Activated CD8-positive, alpha-beta memory T cell treated with anti-CD3 and anti-CD28 coated beads, Interleukin-2, amount 50 U/mL, for 4 hours (primary cell): Measurements from ENCODE around the gene GFI1.

ENCODE experiments used
- DNase-seq: peaks from one replicate; pipeline ENCODE4 v3.0.0-alpha.2; 2020

Gene GFI1

DNA sequence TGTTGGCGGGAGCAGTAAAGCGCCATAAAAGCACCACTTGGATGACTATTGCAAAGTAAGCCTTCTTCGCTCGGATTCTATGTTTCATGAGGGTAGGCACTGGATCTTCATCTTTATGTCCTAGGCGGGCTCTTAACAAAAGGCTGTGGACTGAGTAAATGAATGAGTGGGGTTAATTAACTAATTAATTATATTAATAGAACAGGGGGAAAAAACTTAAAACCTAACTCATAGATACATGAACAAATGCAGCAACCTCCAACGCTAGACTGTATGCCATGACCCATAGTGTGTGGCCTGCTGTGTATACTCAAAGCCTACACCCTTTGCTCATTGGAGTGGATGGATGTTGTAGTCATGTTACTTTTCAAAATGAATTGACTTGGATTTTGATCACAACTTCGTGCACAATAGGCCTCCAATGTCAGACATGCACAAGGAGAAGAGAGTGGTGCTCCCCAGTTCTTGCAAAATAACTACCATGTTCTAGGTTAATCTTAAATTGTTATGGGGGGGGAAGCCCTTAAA, 417 bp upstream of the GFI1 start:
- DNase-seq: no peak

DNA sequence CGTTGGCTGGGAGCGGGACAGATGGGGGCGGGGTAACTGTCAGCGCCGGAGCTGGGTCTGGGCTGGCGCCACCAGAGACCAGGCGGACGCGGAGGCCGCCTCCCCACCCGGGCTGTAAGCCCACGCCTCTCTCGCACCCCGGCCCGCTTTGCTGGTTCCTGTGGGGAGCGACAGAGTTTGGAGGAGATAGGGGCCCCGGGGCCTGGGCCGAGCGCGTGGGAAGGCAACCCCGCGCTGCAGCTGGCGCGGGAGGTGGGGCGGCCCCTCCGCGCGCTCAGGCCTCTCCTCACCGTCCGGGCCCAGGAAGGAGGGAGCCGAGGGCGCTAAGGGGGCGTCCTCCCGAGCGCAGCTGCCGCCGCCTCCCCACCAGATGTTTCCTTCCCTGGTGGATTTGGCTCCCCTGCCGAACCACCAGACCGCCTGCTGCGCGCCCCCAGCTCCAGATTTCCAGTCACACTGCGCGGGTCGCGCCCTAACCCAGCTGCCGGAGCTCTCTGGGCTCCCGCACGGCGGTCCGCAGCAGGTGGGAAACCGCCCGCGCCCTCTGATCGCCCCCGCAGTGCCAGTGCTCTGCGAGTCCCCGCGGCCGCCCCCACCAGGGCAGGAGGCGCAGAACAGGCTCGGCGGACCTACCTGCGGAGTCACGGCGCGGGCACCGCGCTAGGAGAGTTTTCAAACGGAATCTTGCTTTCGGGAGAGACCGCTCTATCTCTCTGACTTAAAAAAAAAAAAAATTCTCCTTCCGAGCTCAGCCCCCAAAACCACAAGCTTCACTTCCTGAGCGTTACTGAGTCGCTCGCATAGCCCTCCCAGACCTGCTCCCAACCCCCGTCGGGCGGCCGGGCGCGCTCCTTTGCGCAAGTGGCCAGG, 1.1 kb downstream of the GFI1 start:
- peak; percentile 92 for DNase-seq

DNA sequence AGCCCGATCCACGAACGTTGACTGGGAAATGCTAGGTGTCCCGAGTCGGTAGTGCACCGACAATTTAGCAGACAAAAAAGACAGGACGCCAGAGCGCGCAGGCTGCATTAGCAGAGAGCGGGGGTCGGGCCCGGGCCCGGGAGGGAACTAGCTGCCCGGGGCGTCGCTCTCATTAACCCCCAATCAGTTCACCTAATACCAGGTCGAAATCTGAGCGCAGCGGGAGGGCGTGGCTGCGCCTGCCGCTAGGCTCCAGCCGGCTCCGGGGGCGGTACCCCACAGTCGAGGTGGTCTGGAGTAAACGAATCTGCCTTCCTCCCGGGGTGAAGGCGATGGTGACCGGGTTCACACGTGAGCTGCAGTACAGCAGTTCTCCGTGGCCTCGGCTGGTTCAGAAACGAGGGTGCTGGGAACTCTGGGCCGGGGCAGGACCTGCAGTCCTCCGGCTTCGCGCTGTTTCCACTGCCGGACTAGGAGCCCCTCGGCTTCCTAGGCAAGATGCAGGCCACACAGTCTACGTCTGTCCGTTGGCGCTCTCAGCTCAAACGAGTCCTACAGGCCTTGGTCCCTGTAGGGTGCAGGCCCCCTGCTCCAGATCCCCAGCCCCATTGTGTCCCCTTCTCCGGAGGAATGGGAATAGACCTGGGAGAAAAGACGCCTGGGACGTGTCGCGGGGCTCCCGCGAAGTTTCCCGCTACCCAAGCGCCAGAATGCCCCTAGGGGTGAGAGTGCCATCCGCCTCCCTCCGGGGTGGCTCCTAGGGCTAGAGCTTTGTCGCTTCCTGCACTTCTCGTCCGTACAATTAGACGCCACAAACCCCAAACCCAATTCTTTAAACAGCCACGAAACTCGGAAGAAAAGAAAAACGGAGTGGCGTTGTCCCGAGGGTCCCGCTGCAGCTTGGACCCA, 2.0 kb downstream of the GFI1 start:
- peak; percentile 85 for DNase-seq

DNA sequence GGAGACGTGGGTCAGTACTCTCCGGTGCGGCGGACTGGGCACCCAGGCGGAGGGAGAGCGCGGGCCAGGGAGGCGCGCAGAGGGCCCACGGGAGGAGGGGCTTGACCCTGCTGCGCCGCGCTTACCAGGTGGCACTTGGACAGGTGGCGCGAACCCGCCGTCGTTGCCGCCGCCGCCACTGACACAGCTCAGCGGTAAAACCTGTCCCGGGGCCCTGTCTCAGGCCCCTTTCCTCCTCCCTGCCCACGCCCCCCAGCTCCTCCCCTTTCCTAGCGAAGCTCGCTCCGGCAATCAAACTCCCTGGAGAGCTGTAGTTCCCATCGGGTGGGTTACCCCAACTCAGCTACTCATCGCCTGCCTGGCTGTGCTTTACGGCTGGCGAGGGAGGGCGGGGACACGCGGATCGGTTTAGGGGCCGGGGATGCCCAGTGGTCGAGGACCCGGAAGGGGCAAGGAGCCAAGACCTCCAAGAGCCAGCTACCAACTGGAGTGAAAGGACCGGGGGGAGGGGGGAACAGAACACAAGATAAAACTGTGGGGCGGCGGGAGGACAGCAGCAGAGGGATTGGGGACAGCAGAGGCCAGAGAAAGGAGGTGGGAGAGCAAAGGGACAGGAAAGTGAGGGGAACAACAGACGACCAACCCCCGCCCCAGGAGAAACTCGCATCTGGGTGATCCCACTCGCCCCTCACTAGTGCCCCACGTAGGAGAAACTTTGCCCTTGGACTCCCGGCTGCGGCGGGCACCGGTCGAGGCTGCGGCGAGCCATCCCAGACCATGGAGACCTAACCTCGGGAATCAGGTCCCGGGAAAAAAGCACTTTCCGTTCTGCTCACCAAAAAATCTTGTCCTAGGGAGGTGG, 2.9 kb downstream of the GFI1 start:
- peak; percentile 75 for DNase-seq

DNA sequence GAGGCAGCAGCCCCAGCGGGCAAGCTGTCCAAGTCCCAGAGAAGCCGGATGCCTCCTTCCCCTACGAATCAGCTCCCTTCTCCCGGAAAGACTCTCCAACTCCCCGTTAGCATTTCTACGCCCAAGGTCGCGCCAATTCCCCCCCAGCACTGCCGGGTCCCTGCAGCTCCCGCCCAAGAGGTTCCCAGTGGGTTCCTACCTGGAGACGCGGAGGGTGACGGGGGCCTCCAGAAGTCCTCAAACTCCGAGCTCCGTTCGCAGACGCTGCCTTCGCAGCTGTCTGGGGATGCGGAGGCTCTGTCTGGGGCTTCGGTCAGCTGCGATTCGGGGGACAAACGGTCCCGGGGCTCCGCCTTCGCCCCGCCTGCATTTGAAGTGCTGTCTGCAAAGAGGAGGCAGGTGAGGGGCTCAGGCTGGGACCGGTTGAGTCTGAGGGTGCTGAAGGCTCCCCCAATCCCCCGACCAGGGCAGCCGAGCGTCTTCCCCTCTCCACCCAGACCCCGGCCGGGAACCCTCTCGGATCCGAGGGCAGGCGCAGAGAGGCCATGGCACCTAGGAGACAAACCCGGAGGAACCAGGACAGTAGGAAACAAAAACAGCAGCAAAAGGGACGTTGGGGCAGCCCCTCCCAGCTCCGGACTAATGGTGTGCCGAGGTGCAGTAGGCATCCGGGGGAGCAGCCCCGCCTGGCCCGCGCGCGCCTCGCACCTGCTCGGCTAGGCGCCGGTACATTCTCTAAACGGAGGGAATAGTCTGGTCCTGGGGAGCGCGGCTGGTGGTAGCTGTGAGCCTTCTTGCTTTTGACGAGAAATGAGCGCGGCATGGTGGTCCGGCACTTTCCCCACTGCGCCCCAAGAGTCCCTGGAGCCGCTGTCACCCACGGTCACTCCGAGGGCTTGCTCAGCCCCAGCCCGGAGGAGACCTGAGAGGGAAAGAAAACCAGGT, 3.8 kb downstream of the GFI1 start:
- DNase-seq: peak; percentile 53

DNA sequence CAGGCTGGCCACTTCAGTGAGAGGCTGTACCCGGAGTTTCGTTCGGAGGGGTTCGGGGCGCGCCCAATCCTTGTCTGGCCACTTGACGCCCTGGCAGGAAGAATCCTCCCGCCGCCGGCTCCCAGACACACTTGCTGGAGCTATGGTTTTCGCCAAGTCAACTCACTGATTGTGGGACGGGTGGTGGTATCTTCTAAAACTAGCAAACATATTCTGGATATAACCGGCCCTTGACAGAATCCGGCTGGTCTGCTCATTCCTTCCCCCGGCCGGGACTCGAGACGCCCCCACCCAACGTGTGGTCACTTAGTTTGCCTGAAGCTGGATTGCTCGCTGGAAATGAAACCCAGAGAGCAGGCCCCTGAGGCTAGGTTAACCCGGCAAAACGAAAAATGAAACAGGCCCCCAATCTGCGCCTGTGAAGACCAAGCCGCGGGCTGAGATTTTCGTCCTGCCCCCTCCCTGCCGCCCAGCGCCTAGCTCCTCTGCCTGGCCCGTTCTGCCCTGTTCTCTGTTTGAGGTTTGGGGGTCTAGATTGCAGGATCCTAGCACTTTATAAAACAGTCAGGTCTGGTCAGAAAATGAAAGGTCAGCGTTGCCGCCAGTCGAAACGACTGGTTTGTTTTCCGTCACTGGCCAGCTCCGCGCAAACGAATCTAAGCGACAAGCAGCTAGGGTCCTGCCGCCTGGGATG, 4.6 kb downstream of the GFI1 start:
- DNase-seq: peak; percentile 23

DNA sequence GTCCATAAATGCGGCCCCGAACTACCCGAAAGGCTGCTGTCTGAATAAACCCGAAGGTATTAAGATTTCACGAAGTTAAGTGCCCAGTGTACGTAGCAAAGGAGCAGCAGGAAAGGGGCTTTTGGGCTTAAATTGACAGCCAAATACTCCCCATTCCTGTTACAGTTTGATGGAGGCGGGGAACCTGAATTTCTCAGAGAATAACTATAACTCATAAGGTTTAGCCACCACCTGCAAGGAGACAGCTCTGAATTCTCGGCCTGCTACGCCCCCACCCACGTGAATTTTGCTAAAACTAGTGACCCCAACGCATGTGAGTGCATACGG, 5.2 kb downstream of the GFI1 start:
- no peak for DNase-seq

DNA sequence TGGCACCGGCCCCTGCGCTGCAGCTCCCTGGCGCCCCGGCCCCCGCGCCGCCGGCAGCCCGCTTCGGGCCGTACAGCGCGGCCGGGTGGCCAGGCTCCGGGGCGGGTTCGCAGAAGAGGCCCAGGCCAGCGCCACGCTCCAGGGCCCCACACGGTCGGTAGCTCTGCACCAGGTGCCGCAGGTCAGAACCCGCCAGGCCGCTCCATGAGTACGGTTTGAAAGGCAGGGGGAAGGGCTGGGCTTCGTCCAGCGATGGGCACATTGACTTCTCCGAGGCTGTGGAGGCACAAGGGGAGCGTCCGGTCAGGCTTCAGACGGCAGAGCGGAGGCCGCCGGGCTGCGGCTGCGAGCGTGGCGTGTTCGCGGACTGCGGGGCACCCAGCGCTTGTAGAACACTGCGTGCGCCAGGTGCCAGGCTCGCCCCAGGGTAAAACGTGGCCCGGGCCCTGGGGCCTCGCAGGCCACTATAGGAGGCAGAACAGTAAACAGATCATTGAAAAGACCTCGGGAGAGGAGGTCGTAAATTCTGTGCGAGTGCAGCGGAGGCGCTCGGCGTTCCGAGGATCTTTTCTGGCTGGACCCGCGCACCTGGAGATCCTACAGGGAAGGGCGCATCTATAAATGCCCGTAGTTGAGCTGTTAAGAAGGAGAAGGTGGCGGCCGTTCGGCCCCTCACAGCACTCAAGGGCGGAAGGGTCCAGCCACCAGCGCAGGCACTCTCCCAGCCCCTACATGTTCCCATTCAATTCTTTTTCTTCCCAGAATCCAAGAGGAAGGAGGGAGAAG, 5.7 kb downstream of the GFI1 start:
- no peak for DNase-seq

DNA sequence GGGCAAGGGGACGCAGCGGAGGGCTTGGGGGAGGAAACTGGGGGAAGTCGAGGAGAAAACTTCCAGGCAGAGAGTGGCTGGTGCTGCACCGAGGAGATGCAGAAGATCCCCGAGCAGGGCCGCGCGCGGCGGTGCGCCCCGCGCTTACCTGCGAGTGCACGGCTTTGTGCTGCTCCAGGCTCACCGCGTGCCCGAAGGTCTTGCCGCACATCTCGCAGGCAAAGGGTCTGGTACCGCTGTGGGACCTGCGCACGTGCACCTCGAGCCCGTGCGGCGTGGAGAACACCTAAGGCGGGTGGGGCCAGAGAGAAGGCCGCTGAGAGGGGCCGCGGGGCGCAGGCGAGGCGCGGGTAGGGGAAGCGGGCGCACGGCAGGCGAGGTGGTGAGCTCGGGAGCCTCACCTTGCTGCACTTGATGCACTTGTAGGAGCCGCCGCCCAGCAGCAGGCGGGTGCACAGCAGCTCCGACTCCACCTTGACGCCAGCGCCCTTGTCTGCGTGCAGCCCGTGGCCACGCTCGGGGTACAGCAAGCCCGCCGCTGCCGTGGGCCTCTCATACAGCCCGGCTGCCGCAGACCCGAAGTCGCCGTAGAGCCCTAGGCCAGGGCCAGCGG, 6.4 kb downstream of the GFI1 start:
- DNase-seq: no peak

DNA sequence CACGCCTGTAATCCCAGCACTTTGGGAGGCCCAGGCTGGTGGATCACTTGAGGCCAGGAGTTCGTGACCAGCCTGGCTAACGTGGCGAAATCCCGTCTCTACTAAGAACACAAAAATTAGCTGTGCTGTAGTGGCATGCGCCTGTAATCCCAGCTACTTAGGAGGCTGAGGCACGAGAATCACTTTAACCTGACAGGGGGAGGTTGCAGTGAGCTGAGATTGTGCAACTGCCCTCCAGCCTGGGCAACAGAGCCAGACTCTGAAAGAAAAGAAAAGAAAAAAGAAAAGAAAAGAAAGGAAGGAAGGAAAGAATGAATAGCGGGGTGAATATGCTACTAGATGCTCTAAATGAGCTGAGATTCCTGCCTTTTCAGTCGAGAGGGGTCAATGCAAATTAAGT, 7.1 kb downstream of the GFI1 start:
- DNase-seq: no peak

DNA sequence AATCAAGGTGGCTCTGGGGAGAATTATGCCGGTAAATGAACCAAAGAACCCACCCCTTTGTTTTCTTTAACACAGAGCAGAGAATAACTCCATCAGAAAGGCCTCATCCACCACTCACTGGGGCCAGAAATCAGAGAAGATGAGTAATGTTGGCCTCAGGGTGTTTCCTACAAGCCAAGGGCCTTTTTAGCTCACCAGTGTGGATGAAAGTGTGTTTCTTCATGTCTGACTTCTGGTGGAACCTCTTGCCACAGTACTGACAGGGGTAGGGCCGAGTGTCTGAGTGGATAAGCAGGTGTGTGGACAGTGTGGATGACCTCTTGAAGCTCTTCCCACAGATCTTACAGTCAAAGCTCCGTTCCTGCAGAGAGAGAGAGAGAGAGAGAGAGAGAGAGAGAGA, 8.3 kb downstream of the GFI1 start:
- no peak for DNase-seq

DNA sequence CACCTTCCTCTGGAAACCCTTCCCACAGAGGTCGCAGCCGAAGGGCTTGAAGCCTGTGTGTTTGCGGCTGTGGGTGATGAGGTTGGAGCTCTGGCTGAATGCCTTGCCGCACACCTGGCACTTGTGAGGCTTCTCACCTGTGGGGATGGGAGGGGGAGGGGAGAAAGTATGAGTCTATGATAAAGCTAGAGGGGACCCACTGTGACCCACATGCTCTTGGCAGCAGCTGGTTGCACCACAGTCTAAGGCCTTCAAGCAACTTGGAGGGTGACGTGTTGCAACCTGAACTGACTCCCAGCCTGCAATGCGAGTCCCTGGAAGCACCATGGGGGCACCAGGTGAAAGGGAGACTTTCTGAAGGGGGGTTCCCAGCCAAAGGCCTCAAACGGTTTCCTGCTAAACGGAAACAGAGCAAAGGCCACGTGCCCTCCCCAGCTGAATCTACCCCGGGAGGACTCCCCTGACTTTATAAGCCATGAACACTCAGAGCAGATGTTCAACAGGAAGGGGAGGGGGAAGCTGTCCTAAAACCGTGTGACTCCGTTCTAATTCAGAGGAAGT, 10.6 kb downstream of the GFI1 start:
- DNase-seq: peak; percentile 67

DNA sequence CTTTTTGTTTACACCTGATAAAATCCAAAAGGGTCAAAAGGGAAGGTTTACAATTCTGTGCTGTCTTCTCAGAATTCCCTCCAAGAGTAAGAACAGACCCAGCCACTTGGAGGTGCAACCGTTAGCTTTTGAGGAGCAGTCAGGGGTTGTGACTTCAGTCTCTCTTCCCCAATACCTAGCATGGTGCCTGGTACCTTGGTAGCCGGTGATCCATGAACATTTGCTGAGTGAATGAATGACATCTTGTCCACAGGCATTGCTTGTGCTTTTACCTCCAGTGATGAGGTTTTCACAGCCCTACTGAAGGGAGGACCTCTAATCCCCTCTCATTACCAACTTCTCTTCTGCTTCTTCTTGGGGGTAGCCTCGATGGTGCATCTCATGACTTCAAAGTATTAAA, 11.7 kb downstream of the GFI1 start:
- no peak for DNase-seq

DNA sequence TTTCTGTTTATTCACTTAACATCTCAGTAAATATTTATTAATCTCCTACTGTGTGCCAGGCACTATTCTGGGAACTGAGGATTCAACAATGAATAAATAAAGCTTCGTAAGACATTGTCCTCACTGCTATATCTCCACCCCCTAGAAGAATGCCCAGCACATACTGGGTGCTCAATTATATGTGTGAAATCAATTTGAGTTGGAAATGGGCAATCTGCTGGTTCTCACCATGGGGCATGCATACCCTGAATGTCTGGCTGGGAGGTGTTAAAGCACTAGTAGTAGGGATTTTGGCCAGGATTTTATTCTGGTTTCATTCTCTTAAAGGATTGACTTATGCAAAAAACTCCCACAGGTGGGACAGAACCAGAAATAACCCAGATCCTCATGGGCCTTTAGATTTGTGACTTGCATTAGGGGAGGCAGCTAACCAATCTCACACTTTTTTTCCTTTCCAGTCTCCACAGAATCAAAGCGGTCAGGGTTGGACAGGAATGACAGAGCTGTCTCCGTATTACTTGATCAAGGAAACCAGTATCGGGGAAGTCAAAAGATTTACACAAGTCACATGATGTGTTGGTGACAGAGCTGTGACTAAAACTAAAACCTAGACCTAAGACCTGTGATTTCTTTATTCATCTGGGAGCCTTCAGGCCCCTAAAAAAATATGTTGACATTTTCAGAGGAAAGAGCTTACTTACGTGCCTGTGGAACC, 12.8 kb downstream of the GFI1 start:
- no peak for DNase-seq

DNA sequence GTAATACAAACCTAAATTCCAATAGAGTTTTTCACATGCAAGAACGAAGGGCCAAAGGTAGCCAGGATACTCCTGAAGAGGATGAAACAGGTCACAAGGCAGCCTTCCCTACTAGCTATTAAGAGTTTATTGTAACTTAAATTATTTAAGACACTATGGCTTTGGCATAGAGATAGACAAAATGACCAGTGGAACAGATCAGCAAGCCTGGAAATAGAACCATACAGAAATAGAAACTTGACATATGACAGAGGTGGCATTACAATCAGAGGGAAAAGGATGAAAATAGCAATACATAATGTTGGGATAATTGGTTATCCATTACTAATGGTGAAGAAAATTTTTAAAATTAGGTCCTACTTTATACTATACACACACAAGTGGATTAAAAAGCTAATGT, 16.5 kb downstream of the GFI1 start:
- no peak for DNase-seq

DNA sequence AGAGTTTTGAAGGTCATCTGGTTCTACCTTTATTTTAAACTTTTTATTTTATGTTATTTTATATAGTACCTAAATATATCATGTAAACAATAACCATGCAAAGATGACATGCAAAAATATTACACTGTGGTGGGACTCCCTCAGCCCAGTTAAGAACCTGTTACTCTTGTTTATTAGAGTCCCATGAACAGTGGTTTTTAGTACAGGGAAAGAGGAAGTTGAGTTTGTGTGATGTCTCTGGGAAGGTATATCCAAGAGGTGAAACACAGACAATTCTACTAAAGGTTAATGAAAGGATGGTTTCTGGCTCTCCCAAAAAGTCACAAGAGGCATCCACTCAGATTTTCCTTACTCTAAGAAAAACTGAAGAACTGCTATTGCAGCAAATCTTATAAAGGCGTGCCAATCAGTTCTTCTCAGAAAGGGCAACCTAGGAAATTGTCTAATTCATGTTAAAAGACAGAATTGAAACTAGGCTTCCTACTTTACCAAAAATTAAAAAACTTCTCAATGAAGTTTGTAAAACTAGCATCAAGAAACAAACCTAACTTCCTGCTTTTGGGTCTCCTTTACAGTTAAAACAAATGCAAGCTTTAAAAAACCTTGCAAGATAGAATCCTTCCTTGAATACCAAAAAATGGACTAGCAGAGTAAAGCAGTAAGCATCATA, 19.9 kb downstream of the GFI1 start:
- no peak for DNase-seq

DNA sequence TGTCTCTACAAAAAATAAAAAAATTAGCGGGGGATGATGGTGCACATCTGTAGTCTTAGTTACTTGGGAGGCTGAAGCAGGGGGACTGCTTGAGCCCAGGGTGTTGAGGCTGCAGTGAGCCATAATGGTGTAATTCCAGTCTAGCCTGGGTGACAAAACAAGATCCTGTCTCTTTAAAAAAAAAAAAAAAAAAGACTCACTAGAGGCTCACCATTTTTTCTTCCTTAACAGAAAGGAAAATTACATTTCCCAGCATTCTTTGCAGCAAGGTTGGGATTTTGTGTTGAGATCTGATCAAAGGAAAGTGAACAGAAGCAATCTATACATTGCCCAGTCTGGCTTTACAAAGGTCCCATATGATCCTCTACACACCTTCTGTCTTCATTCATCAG, 21.5 kb downstream of the GFI1 start:
- no peak for DNase-seq

DNA sequence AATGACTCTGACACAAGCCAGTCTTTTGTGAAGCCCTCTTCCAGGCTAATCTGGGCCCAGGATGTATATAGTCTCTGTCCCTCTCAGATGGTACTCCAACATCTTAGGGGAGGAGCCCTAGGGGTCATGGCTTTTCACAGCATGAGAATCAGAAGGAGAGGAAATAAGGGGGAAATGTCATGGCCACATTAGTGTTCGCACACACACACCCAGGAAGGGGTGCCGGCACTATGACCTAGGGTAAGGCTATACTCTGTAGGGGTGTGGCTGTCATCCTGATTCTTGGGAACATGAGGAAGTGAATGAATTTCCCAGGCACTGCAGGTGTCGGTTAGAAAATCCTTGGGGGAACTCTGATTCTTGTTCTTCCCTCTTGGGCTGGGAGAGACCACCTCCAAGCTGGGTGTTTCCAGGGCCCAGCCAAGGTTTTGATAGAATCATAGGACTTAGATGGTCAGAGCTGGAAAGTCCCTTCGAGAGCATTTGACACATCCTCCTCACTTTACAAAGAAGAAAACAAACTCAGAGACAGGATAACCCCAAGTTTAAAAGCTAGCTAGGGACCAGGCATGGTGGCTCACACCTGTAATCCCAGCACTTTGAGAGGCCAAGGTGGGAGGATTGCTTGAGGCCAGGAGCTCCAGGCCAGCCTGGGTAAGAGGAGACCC, 22.0 kb downstream of the GFI1 start:
- no peak for DNase-seq
